Gastroesophageal sphincter (tissue), 3 donors: ENCODE data around the gene NEK10.

Source experiments
- POLR2A ChIP-seq, 2 donors: fragments of 450-650 bp; IDR thresholded peaks; one replicate each; pipeline ENCODE4 v1.6.1; 2017; ENCODE audit warnings: antibody characterized with exemption in 2 of 2, mild to moderate bottlenecking in 2 of 2, moderate library complexity in 1 of 2
- TF ChIP-seq, protein P1 (sequence below), 4 experiments: fragments of 200-600 bp in 2 of 4; fragments of 450-650 bp in 2 of 4; sonication (generic) in 1 of 4; IDR thresholded peaks; one replicate each; pipeline ENCODE4 v1.5.1; 2017 to 2019; ENCODE audit warnings: antibody characterized with exemption in 4 of 4, mild to moderate bottlenecking in 2 of 4, moderate library complexity in 2 of 4

DNA sequence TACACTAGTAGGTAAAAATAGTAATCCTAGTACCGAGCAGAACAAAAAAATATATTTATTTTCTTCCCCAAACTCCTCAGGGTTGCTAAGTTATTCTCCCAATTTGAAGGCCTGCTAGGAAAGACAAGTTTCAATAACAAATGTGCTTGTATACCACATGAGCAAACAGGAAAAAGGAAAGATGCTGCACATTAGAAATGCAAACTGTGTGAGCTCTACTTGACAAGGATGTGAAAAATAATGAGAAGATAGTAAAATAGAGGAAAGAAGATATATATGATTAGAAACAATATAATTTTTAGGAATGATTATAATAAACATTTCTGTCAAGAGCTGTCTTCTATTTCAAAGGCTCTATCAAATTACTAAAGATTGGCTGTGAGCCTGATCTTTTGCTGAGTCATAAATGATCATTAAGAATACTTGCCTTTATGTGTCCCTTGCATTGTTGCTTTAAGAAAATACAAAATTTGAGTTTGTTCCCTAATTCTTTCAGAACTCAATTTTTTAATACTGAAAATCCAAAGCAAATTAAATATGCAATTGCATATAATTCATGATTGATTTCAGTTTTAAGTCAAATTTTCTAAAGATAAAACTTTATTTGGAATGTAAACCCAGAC, 174.2 kb downstream of the NEK10 start:
- TF ChIP-seq, protein P1, sequence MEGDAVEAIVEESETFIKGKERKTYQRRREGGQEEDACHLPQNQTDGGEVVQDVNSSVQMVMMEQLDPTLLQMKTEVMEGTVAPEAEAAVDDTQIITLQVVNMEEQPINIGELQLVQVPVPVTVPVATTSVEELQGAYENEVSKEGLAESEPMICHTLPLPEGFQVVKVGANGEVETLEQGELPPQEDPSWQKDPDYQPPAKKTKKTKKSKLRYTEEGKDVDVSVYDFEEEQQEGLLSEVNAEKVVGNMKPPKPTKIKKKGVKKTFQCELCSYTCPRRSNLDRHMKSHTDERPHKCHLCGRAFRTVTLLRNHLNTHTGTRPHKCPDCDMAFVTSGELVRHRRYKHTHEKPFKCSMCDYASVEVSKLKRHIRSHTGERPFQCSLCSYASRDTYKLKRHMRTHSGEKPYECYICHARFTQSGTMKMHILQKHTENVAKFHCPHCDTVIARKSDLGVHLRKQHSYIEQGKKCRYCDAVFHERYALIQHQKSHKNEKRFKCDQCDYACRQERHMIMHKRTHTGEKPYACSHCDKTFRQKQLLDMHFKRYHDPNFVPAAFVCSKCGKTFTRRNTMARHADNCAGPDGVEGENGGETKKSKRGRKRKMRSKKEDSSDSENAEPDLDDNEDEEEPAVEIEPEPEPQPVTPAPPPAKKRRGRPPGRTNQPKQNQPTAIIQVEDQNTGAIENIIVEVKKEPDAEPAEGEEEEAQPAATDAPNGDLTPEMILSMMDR (IDR thresholded peaks at IDR 0.05): no peak
- TF ChIP-seq POLR2A (IDR thresholded peaks at IDR 0.05): no peak
